ENCODE measurements around the gene FGG.

The FGG gene

DNA sequence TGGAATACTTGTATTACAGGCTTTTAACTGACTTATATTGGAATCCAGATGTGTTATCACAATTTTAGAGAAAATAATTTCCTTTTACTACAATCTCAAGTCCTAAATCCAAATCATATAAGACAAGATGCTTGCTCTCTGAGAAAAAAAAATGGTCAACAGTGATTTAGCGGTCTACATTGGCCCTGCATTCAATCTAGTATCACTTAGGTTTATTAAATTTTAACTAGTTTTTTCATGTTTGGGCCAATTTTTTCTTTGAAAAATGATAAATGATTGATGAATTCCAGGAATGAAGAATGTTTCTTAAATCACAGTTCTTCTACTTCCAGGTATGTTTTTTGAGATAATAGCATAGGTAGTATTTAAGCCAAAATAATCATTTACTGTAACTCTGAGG, 2.8 kb upstream of the FGG start:
- H3K27ac ChIP-seq (ENCODE audit: insufficient read depth, low read depth, low read length, poor library complexity, severe bottlenecking): no peak overlapping the region
- H3K27me3 ChIP-seq (ENCODE audit: control insufficient read depth, insufficient read depth, low read length, poor library complexity, severe bottlenecking): no peaks in the 10 kb centered on the region
- no peaks in the 10 kb centered on the region for H3K36me3 ChIP-seq (ENCODE audit: control insufficient read depth, insufficient read depth, low read length)
- no CpG with 5 or more reads among the region's 1 CpG for WGBS, 2 experiments
- no peaks in the 10 kb centered on the region for H3K9me3 ChIP-seq (ENCODE audit: control insufficient read depth, low read length)
- H3K4me1 ChIP-seq (ENCODE audit: control insufficient read depth, insufficient read depth, low read length): no peaks in the 10 kb centered on the region
- no peak overlapping the region for H3K4me3 ChIP-seq (ENCODE audit: insufficient read depth, low read depth, low read length)

DNA sequence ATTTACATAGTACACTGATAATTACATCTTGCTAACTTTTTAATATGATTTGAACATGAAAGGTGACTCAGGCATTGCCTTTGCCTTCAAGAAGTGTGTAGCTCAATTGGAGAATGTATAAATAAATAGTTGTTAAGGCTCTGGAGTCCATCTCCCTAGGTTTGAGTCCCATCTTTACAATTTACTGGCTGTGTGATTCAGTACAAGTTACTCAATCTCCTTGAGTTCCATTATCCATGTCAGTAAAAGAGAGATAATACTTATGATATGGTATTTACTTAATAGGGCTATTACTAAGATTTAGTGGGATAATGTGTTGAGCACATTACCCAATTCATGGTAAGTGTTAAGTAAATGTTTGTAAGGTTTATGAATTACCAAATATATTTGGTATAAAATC, 1.9 kb upstream of the FGG start:
- Histone ChIP-seq H3K27ac (ENCODE audit: insufficient read depth, low read depth, low read length, poor library complexity, severe bottlenecking) (no peak overlapping the region), H3K4me3 (ENCODE audit: insufficient read depth, low read depth, low read length) (no peak overlapping the region), H3K27me3 (ENCODE audit: control insufficient read depth, insufficient read depth, low read length, poor library complexity, severe bottlenecking) (no peaks in the 10 kb centered on the region), H3K9me3 (ENCODE audit: control insufficient read depth, low read length) (no peaks in the 10 kb centered on the region), H3K4me1 (ENCODE audit: control insufficient read depth, insufficient read depth, low read length) (no peaks in the 10 kb centered on the region), H3K36me3 (ENCODE audit: control insufficient read depth, insufficient read depth, low read length) (no peaks in the 10 kb centered on the region)

DNA sequence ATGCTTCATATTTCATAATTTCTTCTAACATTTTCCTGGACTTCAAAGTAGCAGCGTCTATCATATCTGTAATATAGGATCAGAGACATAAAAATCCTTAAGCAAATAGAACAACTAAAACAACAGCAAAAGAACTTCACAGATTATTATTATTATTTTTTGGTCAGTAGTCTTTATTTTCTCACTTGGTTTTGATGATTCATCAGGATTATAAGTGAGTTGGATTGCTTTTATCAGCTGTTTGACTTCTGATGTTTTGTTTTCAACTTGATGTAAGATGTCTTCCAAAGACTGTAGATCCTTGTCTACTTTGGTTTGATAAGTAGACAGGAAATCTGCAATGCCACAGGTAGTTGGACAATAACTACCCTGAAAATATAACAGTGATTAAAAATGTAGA, 623 bp downstream of the FGG start:
- H3K4me1 ChIP-seq (ENCODE audit: control insufficient read depth, insufficient read depth, low read length): no peaks in the 10 kb centered on the region

DNA sequence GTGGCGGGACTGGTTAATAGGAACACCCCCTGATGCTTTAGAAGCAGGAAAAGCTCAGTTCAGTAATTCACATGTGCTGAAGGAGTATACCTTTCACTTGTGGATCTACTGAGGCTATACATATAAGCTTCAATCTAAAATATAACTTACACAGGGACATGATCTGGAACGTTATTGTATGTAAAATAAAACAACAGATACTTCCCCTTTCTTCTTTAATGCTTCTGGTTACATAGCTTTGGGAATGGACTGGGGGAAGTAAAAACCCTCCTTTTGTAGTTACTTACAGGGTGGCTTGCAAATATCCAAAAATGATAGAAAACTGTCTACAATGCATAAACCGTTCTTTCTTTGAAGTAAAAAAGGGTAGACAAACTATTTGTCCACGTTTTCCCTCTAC, 1.9 kb downstream of the FGG start:
- Histone ChIP-seq H3K27ac (ENCODE audit: insufficient read depth, low read depth, low read length, poor library complexity, severe bottlenecking) (no peak overlapping the region), H3K27me3 (ENCODE audit: control insufficient read depth, insufficient read depth, low read length, poor library complexity, severe bottlenecking) (no peaks in the 10 kb centered on the region), H3K4me1 (ENCODE audit: control insufficient read depth, insufficient read depth, low read length) (no peaks in the 10 kb centered on the region), H3K4me3 (ENCODE audit: insufficient read depth, low read depth, low read length) (no peak overlapping the region), H3K36me3 (ENCODE audit: control insufficient read depth, insufficient read depth, low read length) (no peaks in the 10 kb centered on the region), H3K9me3 (ENCODE audit: control insufficient read depth, low read length) (no peaks in the 10 kb centered on the region)
- 68 to 88% methylated on average over 2 to 4 of the region's 4 CpGs for WGBS, 2 experiments

More for the DNA sequence above, 623 bp downstream of the FGG start:
- Histone ChIP-seq H3K4me3 (ENCODE audit: insufficient read depth, low read depth, low read length) (no peak overlapping the region), H3K27me3 (ENCODE audit: control insufficient read depth, insufficient read depth, low read length, poor library complexity, severe bottlenecking) (no peaks in the 10 kb centered on the region), H3K36me3 (ENCODE audit: control insufficient read depth, insufficient read depth, low read length) (no peaks in the 10 kb centered on the region), H3K27ac (ENCODE audit: insufficient read depth, low read depth, low read length, poor library complexity, severe bottlenecking) (no peak overlapping the region), H3K9me3 (ENCODE audit: control insufficient read depth, low read length) (no peaks in the 10 kb centered on the region)
- 89% methylated on average over 1 of the region's 1 CpG; no CpG with 5 or more reads in 1 of the 2 experiments for WGBS, 2 experiments

DNA sequence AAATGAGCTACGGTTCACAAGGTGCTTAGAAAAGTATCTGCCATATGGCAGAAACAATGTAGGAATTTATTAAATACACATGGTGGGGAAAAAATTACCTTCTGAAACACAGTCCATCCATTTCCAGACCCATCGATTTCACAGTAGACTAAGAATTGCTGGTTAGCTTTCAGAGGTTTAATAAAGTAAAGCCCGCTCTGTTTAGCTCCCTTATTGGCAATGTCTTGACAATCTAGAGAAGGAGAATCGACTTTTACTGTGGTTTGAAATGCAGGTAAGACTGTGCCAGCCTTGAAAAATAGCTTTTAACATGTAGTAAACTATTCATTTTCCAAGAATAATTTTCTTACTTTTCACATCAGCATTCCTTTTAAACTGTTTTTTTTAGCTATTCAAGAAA, 2.9 kb downstream of the FGG start:
- Histone ChIP-seq H3K4me1 (ENCODE audit: control insufficient read depth, insufficient read depth, low read length) (no peaks in the 10 kb centered on the region), H3K9me3 (ENCODE audit: control insufficient read depth, low read length) (no peaks in the 10 kb centered on the region), H3K4me3 (ENCODE audit: insufficient read depth, low read depth, low read length) (no peak overlapping the region), H3K27ac (ENCODE audit: insufficient read depth, low read depth, low read length, poor library complexity, severe bottlenecking) (no peak overlapping the region), H3K27me3 (ENCODE audit: control insufficient read depth, insufficient read depth, low read length, poor library complexity, severe bottlenecking) (no peaks in the 10 kb centered on the region), H3K36me3 (ENCODE audit: control insufficient read depth, insufficient read depth, low read length) (no peaks in the 10 kb centered on the region)
- WGBS, 2 experiments: 94 to 95% methylated on average over 4 of the region's 4 CpGs

DNA sequence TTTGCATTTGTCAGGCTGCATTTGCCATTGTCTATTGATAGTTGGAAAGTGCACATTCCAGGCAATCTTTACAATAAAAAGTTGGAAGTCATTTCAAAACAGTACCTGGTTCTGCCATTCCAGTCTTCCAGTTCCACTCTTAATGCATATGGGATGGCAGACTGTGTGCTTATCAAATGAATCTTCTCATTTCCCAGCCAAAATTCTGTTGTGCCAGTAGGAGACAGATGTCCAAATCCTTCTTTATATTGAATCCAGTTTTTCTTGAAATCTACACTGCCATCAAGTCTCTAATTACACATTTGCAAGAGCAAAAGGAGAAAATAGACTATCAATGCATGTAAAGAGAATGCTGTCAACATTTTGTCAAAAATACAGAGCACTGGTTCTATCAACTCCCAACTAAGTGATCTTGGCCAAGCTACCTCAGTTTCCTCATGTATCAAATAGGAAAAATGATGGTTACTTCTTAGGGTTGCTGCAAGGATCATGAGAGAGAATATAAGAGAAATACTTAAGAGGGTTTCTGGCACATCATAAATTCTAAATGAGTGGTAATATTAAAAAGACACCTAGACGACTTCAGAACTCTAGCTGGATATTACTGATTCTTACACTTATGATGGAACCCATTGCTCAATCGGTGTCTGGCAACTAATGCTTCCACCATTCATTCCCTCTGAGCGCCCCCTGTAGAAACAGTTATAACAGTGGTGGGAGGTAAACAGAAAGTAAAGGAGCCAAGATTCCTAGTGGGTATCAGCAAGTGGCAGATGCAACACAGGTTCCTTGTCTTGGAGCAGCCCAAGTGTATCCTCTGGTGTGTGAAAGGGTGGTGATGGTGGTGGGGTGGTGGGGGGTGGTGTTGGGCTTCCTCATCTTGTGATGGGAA, 3.8 kb downstream of the FGG start:
- Histone ChIP-seq H3K4me3 (ENCODE audit: insufficient read depth, low read depth, low read length) (no peak overlapping the region), H3K36me3 (ENCODE audit: control insufficient read depth, insufficient read depth, low read length) (no peaks in the 10 kb centered on the region), H3K27ac (ENCODE audit: insufficient read depth, low read depth, low read length, poor library complexity, severe bottlenecking) (no peak overlapping the region), H3K4me1 (ENCODE audit: control insufficient read depth, insufficient read depth, low read length) (no peaks in the 10 kb centered on the region), H3K27me3 (ENCODE audit: control insufficient read depth, insufficient read depth, low read length, poor library complexity, severe bottlenecking) (no peaks in the 10 kb centered on the region), H3K9me3 (ENCODE audit: control insufficient read depth, low read length) (no peaks in the 10 kb centered on the region)
- 83 to 87% methylated on average over 3 of the region's 3 CpGs for WGBS, 2 experiments

DNA sequence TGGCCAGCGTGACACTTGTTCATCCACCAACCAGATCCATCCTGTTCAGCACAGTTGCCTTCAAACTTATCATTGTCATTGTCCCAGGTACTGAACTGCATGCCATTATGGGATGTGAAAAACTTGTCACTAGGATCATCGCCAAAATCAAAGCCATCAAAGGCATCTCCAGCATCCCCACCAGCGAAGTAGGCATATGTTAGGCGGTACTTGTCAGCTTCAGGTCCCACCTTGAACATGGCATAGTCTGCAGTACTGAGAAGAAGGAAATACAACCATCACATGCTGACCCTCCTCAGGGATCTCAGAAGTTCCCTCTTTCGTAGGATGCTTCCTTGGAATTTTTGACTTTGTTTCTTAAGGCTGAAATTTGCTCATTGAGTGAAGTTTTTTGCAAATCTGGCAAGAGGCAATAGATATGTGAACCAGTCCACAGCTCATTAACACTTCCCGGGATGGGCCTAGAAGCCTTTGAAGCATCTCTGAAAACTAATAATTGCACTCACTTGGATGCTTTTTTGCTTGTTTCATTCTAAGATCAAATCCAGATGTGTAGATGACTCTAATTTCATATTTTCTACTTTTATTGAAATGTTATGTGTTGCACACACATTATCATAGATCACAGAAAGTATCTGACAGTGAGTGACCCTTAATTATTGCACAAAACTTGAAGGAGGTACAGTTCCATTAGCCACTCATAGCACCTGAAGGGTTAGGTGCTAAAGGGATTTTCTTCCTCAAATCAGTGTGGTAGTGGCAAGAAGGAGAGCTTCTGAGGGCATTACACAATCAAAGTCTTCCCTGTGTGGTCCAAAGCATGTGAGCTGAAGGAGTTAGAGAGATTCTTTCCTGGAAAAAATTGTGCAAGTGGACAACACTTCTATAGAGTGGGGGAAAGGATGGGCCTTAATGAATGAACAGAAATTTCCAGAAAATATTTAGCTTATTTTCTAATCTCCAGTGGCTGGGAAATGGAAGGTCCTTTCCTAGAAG, 5.4 kb downstream of the FGG start:
- no peaks in the 10 kb centered on the region for H3K36me3 ChIP-seq (ENCODE audit: control insufficient read depth, insufficient read depth, low read length)
- no peak overlapping the region for H3K4me3 ChIP-seq (ENCODE audit: insufficient read depth, low read depth, low read length)
- H3K9me3 ChIP-seq (ENCODE audit: control insufficient read depth, low read length): no peaks in the 10 kb centered on the region
- no peaks in the 10 kb centered on the region for H3K4me1 ChIP-seq (ENCODE audit: control insufficient read depth, insufficient read depth, low read length)
- no peak overlapping the region for H3K27ac ChIP-seq (ENCODE audit: insufficient read depth, low read depth, low read length, poor library complexity, severe bottlenecking)
- H3K27me3 ChIP-seq (ENCODE audit: control insufficient read depth, insufficient read depth, low read length, poor library complexity, severe bottlenecking): no peaks in the 10 kb centered on the region
- WGBS, 2 experiments: 94 to 97% methylated on average over 6 of the region's 6 CpGs

DNA sequence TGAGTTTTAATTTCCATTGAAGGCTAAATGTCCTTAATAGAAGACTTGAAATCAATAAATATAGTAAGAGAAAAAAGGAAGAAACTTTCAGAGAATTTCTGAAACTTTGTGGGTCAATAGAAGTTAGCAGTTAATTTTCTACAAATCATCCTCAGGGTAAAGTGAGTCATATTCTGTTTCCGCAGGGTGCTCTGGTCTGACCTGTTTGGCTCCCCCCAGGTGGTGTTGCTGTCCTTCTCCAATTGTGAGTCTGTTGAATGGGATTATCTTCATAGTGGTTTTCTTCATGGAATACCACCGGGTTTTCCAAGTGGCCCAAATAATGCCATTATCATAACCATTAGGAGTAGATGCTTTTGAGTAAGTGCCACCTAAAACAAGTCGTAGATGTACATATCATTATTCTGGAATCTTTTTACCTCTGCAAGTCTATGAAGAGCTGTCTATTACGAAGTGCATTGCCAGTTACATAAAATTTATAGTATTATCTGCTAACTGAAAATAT, 7.7 kb downstream of the FGG start:
- no peak overlapping the region for H3K27ac ChIP-seq (ENCODE audit: insufficient read depth, low read depth, low read length, poor library complexity, severe bottlenecking)
- 93 to 100% methylated on average over 1 to 3 of the region's 4 CpGs for WGBS, 2 experiments
- no peaks in the 10 kb centered on the region for H3K4me1 ChIP-seq (ENCODE audit: control insufficient read depth, insufficient read depth, low read length)
- no peak overlapping the region for H3K4me3 ChIP-seq (ENCODE audit: insufficient read depth, low read depth, low read length)
- no peaks in the 10 kb centered on the region for H3K36me3 ChIP-seq (ENCODE audit: control insufficient read depth, insufficient read depth, low read length)
- no peaks in the 10 kb centered on the region for H3K27me3 ChIP-seq (ENCODE audit: control insufficient read depth, insufficient read depth, low read length, poor library complexity, severe bottlenecking)
- H3K9me3 ChIP-seq (ENCODE audit: control insufficient read depth, low read length): no peaks in the 10 kb centered on the region

DNA sequence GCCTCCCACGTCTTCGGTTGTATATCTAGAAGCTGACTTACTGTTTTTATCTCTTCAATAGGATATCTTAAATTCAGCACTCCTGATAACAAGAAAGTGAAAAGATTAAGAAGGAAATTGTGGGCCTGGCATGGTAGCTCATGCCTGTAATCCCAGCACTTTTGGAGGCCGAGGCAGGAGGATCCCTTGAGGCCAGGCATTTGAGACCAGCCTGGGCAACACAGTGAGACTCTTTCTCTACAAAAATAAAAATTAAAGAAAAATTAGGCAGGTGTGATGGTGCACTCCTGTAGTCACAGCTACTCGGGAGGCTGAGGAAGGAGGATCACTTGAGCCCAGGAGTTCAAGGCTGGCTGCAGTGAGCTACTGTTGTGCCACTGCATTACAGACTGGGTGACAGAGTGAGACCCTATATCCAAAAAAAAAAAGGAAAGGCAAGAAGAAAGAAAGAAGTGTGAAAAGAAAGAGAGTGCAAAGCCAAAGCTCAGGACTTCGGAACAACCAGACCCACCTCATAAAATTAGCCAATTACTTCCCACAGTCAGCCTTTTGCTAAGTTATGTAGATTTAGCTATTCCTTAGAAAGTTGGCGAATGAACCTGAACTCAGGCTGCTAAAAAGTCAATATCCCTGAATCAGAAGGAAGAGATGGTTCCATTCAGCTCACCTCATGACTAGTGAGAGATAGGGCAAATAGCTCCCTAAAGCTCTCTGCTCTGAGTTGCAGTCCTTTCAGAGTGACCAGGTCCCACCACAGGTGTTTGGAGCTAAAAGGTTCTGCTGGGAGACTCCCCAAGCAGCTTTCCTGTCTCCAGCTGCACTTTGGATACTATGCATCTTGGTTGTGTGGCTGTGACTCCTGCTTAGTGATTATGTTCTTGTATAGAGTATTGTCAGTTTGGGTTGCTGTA, 9.2 kb downstream of the FGG start:
- H3K9me3 ChIP-seq (ENCODE audit: control insufficient read depth, low read length): no peaks in the 10 kb centered on the region
- no peak overlapping the region for H3K27ac ChIP-seq (ENCODE audit: insufficient read depth, low read depth, low read length, poor library complexity, severe bottlenecking)
- no peaks in the 10 kb centered on the region for H3K4me1 ChIP-seq (ENCODE audit: control insufficient read depth, insufficient read depth, low read length)
- no peaks in the 10 kb centered on the region for H3K27me3 ChIP-seq (ENCODE audit: control insufficient read depth, insufficient read depth, low read length, poor library complexity, severe bottlenecking)
- H3K36me3 ChIP-seq (ENCODE audit: control insufficient read depth, insufficient read depth, low read length): no peaks in the 10 kb centered on the region
- WGBS, 2 experiments: 94 to 95% methylated on average over 5 of the region's 6 CpGs
- H3K4me3 ChIP-seq (ENCODE audit: insufficient read depth, low read depth, low read length): no peak overlapping the region

All from ectodermal cell (in vitro differentiated cells).